ENCODE data around the gene SPCS1. TPM values are rescaled to one million over a fixed set of nuclear protein-coding genes. Genes with fewer than 3 reads are reported as not detected.

SPCS1 gene
- polyA plus RNA-seq, 1 donor (not counting 4 experiments of a cell fraction or from before 2014, with no cell fraction given) = 140 TPM

DNA sequence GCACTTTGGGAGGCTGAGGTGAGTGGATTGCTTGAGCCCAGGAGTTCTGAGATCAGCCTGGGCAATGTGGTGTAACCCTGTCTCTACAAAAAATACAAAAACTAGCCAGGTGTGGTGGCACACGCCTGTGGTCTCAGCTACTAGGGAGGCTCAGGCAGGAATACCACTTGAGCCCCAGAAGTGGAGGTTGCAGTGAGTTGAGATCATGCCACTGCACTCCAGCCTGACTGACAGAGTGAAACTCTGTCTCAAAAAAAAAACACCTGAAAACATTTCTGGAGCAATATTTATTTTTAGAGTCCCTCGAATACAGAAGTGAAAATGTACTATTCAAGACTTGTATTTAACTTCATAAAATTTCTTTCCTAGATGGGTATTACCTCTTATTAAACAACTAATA is 4.6 kb downstream of the SPCS1 start:
- H3K4me1 ChIP-seq (ENCODE audit: control insufficient read depth, extremely low read depth, insufficient read depth, low read length) = peaks cover 8% of the 10 kb centered on the region

DNA sequence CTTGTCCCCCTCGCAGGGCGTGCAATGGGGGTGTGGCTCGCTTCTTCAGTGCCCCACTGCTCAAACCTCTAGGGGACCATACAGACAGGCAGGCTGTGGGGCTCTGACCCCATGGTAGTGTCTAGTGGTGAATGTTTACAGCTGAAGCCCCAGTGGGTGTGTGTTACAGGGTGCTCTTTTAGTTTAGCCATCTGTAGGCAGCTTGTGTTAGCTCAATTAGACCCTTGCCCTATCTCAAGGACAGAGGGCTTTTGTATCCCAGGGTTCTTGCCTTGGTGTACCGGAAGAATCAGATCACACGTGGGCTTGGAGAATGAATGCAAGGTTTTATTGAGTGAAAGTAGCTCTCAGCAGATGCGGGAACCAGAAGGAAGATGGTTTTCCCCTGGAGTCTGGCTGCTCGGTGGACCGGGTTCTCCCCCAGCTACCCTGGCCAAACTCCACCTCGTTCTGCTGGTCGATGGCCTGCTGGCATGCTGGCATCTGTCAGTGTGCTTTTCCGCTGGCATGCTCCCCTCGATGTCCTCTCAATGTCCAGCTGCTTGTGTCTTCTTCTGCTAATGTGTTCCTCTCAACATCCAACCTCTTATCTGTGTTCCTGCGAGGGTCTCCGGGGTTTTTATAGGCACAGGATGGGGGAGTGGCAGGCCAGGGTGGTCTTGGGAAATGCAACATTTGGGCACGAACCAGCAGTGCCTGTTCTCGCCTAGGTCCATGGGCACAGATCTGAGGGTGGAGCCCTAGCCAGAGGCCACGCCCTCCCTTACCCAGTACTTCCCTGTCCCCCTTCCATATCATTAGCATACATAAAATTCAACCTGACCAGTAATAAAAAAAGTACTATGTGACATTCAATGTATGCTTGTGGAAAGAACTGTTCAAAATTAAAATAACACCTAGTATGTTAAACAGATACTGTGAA is 6.6 kb downstream of the SPCS1 start:
- H4K20me1 ChIP-seq (ENCODE audit: control insufficient read depth, extremely low read depth, insufficient read depth, low read length) = no peaks in the 10 kb centered on the region
- no peaks in the 10 kb centered on the region for H3K9me3 ChIP-seq (ENCODE audit: control insufficient read depth, low read depth, low read length)
- no peak overlapping the region for H3K4me3 ChIP-seq (ENCODE audit: control insufficient read depth in 2 of 3, extremely low read depth in 1 of 3, insufficient read depth in 2 of 3, low read depth in 1 of 3, low read length in 3 of 3)
- DNase-seq (ENCODE audit: low read depth, low spot score) (no peak), FAIRE-seq (no peak)
- H2AFZ ChIP-seq (ENCODE audit: control insufficient read depth, low read length) = no peak overlapping the region
- dilution Hi-C loops (cut with MboI; ENCODE audit: extremely low pct_ligation_motif_present, low sequenced_read_pairs) = no loop called here
- H3K27ac ChIP-seq (ENCODE audit: control insufficient read depth, insufficient read depth, low read length) = no peak overlapping the region
- no peak overlapping the region for H3K4me2 ChIP-seq (ENCODE audit: control insufficient read depth, extremely low read depth, insufficient read depth, low read depth, low read length)
- H3K9me1 ChIP-seq (ENCODE audit: control insufficient read depth, extremely low read depth, insufficient read depth, low read length) = no peaks in the 10 kb centered on the region
- no peaks in the 10 kb centered on the region for H3K79me2 ChIP-seq (ENCODE audit: control insufficient read depth, insufficient read depth, low read length)
- H3K9ac ChIP-seq (ENCODE audit: control insufficient read depth, extremely low read depth, insufficient read depth, low read length) = no peak overlapping the region
- no peak for TF ChIP-seq EZH2 (IDR thresholded peaks at IDR 0.05; ENCODE audit: low read length)
- TF ChIP-seq, protein P1, sequence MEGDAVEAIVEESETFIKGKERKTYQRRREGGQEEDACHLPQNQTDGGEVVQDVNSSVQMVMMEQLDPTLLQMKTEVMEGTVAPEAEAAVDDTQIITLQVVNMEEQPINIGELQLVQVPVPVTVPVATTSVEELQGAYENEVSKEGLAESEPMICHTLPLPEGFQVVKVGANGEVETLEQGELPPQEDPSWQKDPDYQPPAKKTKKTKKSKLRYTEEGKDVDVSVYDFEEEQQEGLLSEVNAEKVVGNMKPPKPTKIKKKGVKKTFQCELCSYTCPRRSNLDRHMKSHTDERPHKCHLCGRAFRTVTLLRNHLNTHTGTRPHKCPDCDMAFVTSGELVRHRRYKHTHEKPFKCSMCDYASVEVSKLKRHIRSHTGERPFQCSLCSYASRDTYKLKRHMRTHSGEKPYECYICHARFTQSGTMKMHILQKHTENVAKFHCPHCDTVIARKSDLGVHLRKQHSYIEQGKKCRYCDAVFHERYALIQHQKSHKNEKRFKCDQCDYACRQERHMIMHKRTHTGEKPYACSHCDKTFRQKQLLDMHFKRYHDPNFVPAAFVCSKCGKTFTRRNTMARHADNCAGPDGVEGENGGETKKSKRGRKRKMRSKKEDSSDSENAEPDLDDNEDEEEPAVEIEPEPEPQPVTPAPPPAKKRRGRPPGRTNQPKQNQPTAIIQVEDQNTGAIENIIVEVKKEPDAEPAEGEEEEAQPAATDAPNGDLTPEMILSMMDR (optimal IDR thresholded peaks at IDR 0.05 in 1 of 3, IDR thresholded peaks at IDR 0.05 in 1 of 3, conservative IDR thresholded peaks at IDR 0.05 in 1 of 3; ENCODE audit: extremely low read depth in 1 of 3, insufficient read depth in 2 of 3, low read length in 3 of 3) = no peak
- no peaks in the 10 kb centered on the region for H3K27me3 ChIP-seq (ENCODE audit: control insufficient read depth, extremely low read depth, insufficient read depth, low read length)
- no peaks in the 10 kb centered on the region for H3K4me1 ChIP-seq (ENCODE audit: control insufficient read depth, extremely low read depth, insufficient read depth, low read length)
- peaks cover 5 to 6% of the 10 kb centered on the region in 2 experiments for H3K36me3 ChIP-seq (ENCODE audit: control insufficient read depth in 2 of 2, extremely low read depth in 1 of 2, insufficient read depth in 2 of 2, low read length in 2 of 2)

More for the DNA sequence above, 4.6 kb downstream of the SPCS1 start:
- Histone ChIP-seq H3K9ac (ENCODE audit: control insufficient read depth, extremely low read depth, insufficient read depth, low read length) (no peak overlapping the region), H2AFZ (ENCODE audit: control insufficient read depth, low read length) (no peak overlapping the region), H4K20me1 (ENCODE audit: control insufficient read depth, extremely low read depth, insufficient read depth, low read length) (no peaks in the 10 kb centered on the region), H3K9me3 (ENCODE audit: control insufficient read depth, low read depth, low read length) (no peaks in the 10 kb centered on the region), H3K79me2 (ENCODE audit: control insufficient read depth, insufficient read depth, low read length) (peaks cover 15% of the 10 kb centered on the region), H3K36me3 (ENCODE audit: control insufficient read depth in 2 of 2, extremely low read depth in 1 of 2, insufficient read depth in 2 of 2, low read length in 2 of 2) (peaks cover 5 to 6% of the 10 kb centered on the region in 2 experiments), H3K4me2 (ENCODE audit: control insufficient read depth, extremely low read depth, insufficient read depth, low read depth, low read length) (no peak overlapping the region), H3K27me3 (ENCODE audit: control insufficient read depth, extremely low read depth, insufficient read depth, low read length) (no peaks in the 10 kb centered on the region), H3K27ac (ENCODE audit: control insufficient read depth, insufficient read depth, low read length) (no peak overlapping the region), H3K9me1 (ENCODE audit: control insufficient read depth, extremely low read depth, insufficient read depth, low read length) (no peaks in the 10 kb centered on the region), H3K4me3 (ENCODE audit: control insufficient read depth in 2 of 3, extremely low read depth in 1 of 3, insufficient read depth in 2 of 3, low read depth in 1 of 3, low read length in 3 of 3) (no peak overlapping the region)
- no peak for FAIRE-seq
- DNase-seq (ENCODE audit: low read depth, low spot score) = no peak
- dilution Hi-C loops (cut with MboI; ENCODE audit: extremely low pct_ligation_motif_present, low sequenced_read_pairs) = no loop called here
- TF ChIP-seq, protein P1 (optimal IDR thresholded peaks at IDR 0.05 in 1 of 3, IDR thresholded peaks at IDR 0.05 in 1 of 3, conservative IDR thresholded peaks at IDR 0.05 in 1 of 3; ENCODE audit: extremely low read depth in 1 of 3, insufficient read depth in 2 of 3, low read length in 3 of 3) = no peak
- TF ChIP-seq EZH2 (IDR thresholded peaks at IDR 0.05; ENCODE audit: low read length) = no peak

All from keratinocyte (primary cell).